HT1080 (cell line): ENCODE data around the gene BAZ1A. TPM values are rescaled to one million over a fixed set of nuclear protein-coding genes. Genes with fewer than 3 reads are reported as not detected.
"Not testable (repeated sequence)": the region's sequence is repeated elsewhere in the genome, so short reads cannot be mapped to it uniquely, and the experiment has no call there.

Experiments
- DNase-seq: peaks from one replicate; pipeline ENCODE4 v3.0.0-alpha.2; 2015; ENCODE audit warnings: low read depth
- total RNA-seq: library from RNA; depleted of rRNA; stranded (reverse); fragments of >200 nt; shearing (Covaris generic); gene quantifications from 2 replicates; pipeline ENCODE4 v1.2.3, GENCODE V29; 2014

The BAZ1A gene
- total RNA-seq, 1 experiment from 2014 or later = 27.4 TPM

GRCh38 chr14:34858765-34859164 lies 16.4 kb downstream of the BAZ1A start:
- no peak for DNase-seq

- no peak for DNase-seq
These were observed 17.3 kb downstream of the BAZ1A start for GRCh38 chr14:34857689-34858449.

GRCh38 chr14:34853041-34853440 lies 22.1 kb downstream of the BAZ1A start:
- DNase-seq = no peak

- peak; percentile 38 for DNase-seq
These were observed 23.8 kb downstream of the BAZ1A start for GRCh38 chr14:34851395-34851794.

- DNase-seq = no peak
These were observed 29.3 kb downstream of the BAZ1A start for GRCh38 chr14:34845869-34846268.

- peak; percentile 82 for DNase-seq
These were observed 32.1 kb downstream of the BAZ1A start for GRCh38 chr14:34843011-34843554.

- peak; percentile 48 for DNase-seq
These were observed 37.3 kb downstream of the BAZ1A start for GRCh38 chr14:34837801-34838322.

- no peak for DNase-seq
These were observed 39.8 kb downstream of the BAZ1A start for GRCh38 chr14:34835312-34835711.

- no peak for DNase-seq
These were observed 41.3 kb downstream of the BAZ1A start for GRCh38 chr14:34833549-34834523.

GRCh38 chr14:34826661-34827060 lies 48.5 kb downstream of the BAZ1A start:
- peak; percentile 26 for DNase-seq

GRCh38 chr14:34824826-34825225 lies 50.3 kb downstream of the BAZ1A start:
- DNase-seq = no peak

- no peak for DNase-seq
These were observed 50.9 kb downstream of the BAZ1A start for GRCh38 chr14:34824256-34824655.

GRCh38 chr14:34817768-34818167 lies 57.4 kb downstream of the BAZ1A start:
- DNase-seq = no peak

GRCh38 chr14:34810028-34810427 lies 65.1 kb downstream of the BAZ1A start:
- DNase-seq = no peak

GRCh38 chr14:34806257-34806656 lies 68.9 kb downstream of the BAZ1A start:
- no peak for DNase-seq

- DNase-seq = no peak
These were observed 70.2 kb downstream of the BAZ1A start for GRCh38 chr14:34804933-34805332.

GRCh38 chr14:34798861-34799260 lies 76.3 kb downstream of the BAZ1A start:
- not testable (repeated sequence) for DNase-seq

- no peak for DNase-seq
These were observed 77.2 kb downstream of the BAZ1A start for GRCh38 chr14:34797747-34798583.

- DNase-seq = no peak
These were observed 78.3 kb downstream of the BAZ1A start for GRCh38 chr14:34796902-34797301.

GRCh38 chr14:34794941-34795340 lies 80.2 kb downstream of the BAZ1A start:
- no peak for DNase-seq

GRCh38 chr14:34794217-34794616 lies 80.9 kb downstream of the BAZ1A start:
- no peak for DNase-seq
